ENCODE data around the gene TARBP2.

DNA sequence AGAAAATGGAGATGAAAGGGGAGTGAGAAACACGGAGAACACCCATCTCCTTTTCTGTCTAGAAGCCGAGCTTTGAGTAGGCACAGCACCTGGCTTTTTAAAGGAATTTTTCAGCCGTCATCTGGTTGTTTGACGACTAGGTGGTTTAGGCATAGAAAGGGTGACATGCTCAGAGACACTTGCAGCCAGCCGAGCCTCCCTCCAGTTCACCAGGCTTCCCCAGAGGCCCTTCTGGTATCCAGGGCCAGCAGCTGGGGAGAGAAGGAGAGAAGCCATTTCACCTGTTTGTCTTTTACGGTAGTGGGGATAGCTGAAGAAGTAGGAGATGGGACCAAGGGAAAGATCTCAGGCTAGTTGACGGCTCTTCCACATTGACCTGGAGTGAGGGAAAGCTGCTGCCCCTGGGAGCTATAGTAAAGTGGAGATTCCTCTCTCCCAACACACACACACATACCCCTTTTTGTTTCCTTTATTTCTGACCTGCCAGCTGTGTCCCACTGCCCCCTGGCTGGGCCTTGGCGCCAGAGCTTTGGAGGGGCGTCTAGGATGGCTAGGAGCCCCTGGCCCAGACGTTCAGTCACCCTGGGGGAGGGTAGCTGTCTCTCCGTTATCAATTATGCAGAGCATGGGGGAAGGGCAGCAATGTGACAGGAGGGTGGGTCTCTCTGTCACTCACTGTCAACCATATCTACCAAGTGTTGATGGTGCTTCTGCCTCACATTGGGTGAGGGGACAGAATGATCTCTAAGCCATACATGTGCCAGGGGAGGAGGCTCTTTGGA, 7.3 kb upstream of the TARBP2 start:
- TF ChIP-seq POLR2A (IDR thresholded peaks at IDR 0.05): no peak
- TF ChIP-seq, protein P1, sequence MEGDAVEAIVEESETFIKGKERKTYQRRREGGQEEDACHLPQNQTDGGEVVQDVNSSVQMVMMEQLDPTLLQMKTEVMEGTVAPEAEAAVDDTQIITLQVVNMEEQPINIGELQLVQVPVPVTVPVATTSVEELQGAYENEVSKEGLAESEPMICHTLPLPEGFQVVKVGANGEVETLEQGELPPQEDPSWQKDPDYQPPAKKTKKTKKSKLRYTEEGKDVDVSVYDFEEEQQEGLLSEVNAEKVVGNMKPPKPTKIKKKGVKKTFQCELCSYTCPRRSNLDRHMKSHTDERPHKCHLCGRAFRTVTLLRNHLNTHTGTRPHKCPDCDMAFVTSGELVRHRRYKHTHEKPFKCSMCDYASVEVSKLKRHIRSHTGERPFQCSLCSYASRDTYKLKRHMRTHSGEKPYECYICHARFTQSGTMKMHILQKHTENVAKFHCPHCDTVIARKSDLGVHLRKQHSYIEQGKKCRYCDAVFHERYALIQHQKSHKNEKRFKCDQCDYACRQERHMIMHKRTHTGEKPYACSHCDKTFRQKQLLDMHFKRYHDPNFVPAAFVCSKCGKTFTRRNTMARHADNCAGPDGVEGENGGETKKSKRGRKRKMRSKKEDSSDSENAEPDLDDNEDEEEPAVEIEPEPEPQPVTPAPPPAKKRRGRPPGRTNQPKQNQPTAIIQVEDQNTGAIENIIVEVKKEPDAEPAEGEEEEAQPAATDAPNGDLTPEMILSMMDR (IDR thresholded peaks at IDR 0.05): no peak
